ENCODE results near the gene RTP3. TPM values are rescaled to one million over a fixed set of nuclear protein-coding genes. Genes with fewer than 3 reads are reported as not detected.
A peak's percentile ranks its signal among the peaks of the same experiment; 100 is the strongest.

Gene RTP3
- total and polyA plus RNA-seq, 4 donors: 1.0 to 61.7 (median 26.6) TPM

GRCh38 chr3:46449755-46450552 is 47.8 kb upstream of the RTP3 start:
- Histone ChIP-seq H3K27me3 (ENCODE audit: control insufficient read depth in 4 of 4, insufficient read depth in 4 of 4, low read length in 3 of 4) (no peaks in the 10 kb centered on the region), H3K4me3 (ENCODE audit: low read depth in 1 of 3, low read length in 3 of 3) (no peak overlapping the region), H3K9ac (ENCODE audit: low read depth in 1 of 2, low read length in 2 of 2) (no peak overlapping the region), H3K4me1 (ENCODE audit: control insufficient read depth in 4 of 4, insufficient read depth in 4 of 4, low read length in 3 of 4) (no peaks in the 10 kb centered on the region), H3K36me3 (ENCODE audit: control insufficient read depth in 4 of 4, insufficient read depth in 3 of 4, low read depth in 1 of 4, low read length in 3 of 4) (no peaks in the 10 kb centered on the region), H3K9me3 (ENCODE audit: control insufficient read depth in 4 of 4, low read length in 3 of 4) (no peaks in the 10 kb centered on the region), H3K27ac (ENCODE audit: low read depth in 1 of 2, low read length in 2 of 2) (no peak overlapping the region)
- TF ChIP-seq RAD21 (IDR thresholded peaks at IDR 0.05) (peak in 1 of 2 donors; percentile 35), GABPA (IDR thresholded peaks at IDR 0.05 in 1 of 2, conservative IDR thresholded peaks at IDR 0.05 in 1 of 2) (no peak), CTCF (IDR thresholded peaks at IDR 0.05; ENCODE audit: low read depth, low read length, missing input control) (peak; percentile 41)
- WGBS: 72% methylated on average over 14 of the region's 14 CpGs
- no peak for DNase-seq (ENCODE audit: low spot score)

- no peak overlapping the region for H3K27ac ChIP-seq (ENCODE audit: low read depth in 1 of 2, low read length in 2 of 2)
- 70% methylated on average over 7 of the region's 7 CpGs for WGBS
- peak; percentile 14 for DNase-seq (ENCODE audit: low spot score)
- H3K4me1 ChIP-seq (ENCODE audit: control insufficient read depth in 4 of 4, insufficient read depth in 4 of 4, low read length in 3 of 4): no peaks in the 10 kb centered on the region
- no peak overlapping the region for H3K4me3 ChIP-seq (ENCODE audit: low read depth in 1 of 3, low read length in 3 of 3)
- H3K27me3 ChIP-seq (ENCODE audit: control insufficient read depth in 4 of 4, insufficient read depth in 4 of 4, low read length in 3 of 4): no peaks in the 10 kb centered on the region
- no peak overlapping the region for H3K9ac ChIP-seq (ENCODE audit: low read depth in 1 of 2, low read length in 2 of 2)
- no peaks in the 10 kb centered on the region for H3K9me3 ChIP-seq (ENCODE audit: control insufficient read depth in 4 of 4, low read length in 3 of 4)
- no peaks in the 10 kb centered on the region for H3K36me3 ChIP-seq (ENCODE audit: control insufficient read depth in 4 of 4, insufficient read depth in 3 of 4, low read depth in 1 of 4, low read length in 3 of 4)
- TF ChIP-seq GABPA (IDR thresholded peaks at IDR 0.05 in 1 of 2, conservative IDR thresholded peaks at IDR 0.05 in 1 of 2): no peak
- TF ChIP-seq FOXA2 (IDR thresholded peaks at IDR 0.05): no peak
Measured at GRCh38 chr3:46453526-46454208, 44.1 kb upstream of the RTP3 start.

- H3K27me3 ChIP-seq (ENCODE audit: control insufficient read depth in 4 of 4, insufficient read depth in 4 of 4, low read length in 3 of 4): no peaks in the 10 kb centered on the region
- WGBS: 57% methylated on average over 3 of the region's 3 CpGs
- H3K4me1 ChIP-seq (ENCODE audit: control insufficient read depth in 4 of 4, insufficient read depth in 4 of 4, low read length in 3 of 4): no peaks in the 10 kb centered on the region
- DNase-seq (ENCODE audit: low spot score): peak; percentile 19
- H3K36me3 ChIP-seq (ENCODE audit: control insufficient read depth in 4 of 4, insufficient read depth in 3 of 4, low read depth in 1 of 4, low read length in 3 of 4): no peaks in the 10 kb centered on the region
- no peak overlapping the region for H3K9ac ChIP-seq (ENCODE audit: low read depth in 1 of 2, low read length in 2 of 2)
- H3K4me3 ChIP-seq (ENCODE audit: low read depth in 1 of 3, low read length in 3 of 3): no peak overlapping the region
- no peak overlapping the region for H3K27ac ChIP-seq (ENCODE audit: low read depth in 1 of 2, low read length in 2 of 2)
- H3K9me3 ChIP-seq (ENCODE audit: control insufficient read depth in 4 of 4, low read length in 3 of 4): no peaks in the 10 kb centered on the region
- no peak for TF ChIP-seq REST (IDR thresholded peaks at IDR 0.05)
- no peak for TF ChIP-seq FOXA1 (IDR thresholded peaks at IDR 0.05)
- TF ChIP-seq ZBTB33 (IDR thresholded peaks at IDR 0.05): no peak
- TF ChIP-seq RXRA (IDR thresholded peaks at IDR 0.05): no peak
- no peak for TF ChIP-seq YY1 (IDR thresholded peaks at IDR 0.05)
- TF ChIP-seq HNF4A (conservative IDR thresholded peaks at IDR 0.05): no peak
- TF ChIP-seq FOXA2 (IDR thresholded peaks at IDR 0.05): no peak
- TF ChIP-seq NR2F2 (IDR thresholded peaks at IDR 0.05): no peak
- TF ChIP-seq ATF3 (IDR thresholded peaks at IDR 0.05): no peak
- no peak for TF ChIP-seq RAD21 (IDR thresholded peaks at IDR 0.05)
- TF ChIP-seq SP1 (IDR thresholded peaks at IDR 0.05): no peak
Measured at GRCh38 chr3:46454209-46454595, 43.6 kb upstream of the RTP3 start.

Data from liver (tissue), 9 donors.